Epithelial cell of proximal tubule (primary cell): ENCODE data around the gene PLXNA4. TPM values are rescaled to one million over a fixed set of nuclear protein-coding genes. Genes with fewer than 3 reads are reported as not detected.

Source experiments
- DNase-seq: peaks from one replicate; pipeline ENCODE4 v3.0.0-alpha.2; 2011; ENCODE audit warnings: low read depth
- H3K4me3 ChIP-seq: 2 replicates; pipeline ENCODE4 v1.5.1; 2011; ENCODE audit warnings: low read depth, mild to moderate bottlenecking, low read length
- total RNA-seq: library from RNA; depleted of rRNA; stranded (reverse); fragments of >200 nt; gene quantifications from 2 replicates; pipeline ENCODE4 v1.2.3, GENCODE V29; 2015
- TF ChIP-seq, protein P1 (sequence below): conservative IDR thresholded peaks from 2 replicates; pipeline ENCODE4 v1.5.1; 2012; ENCODE audit warnings: low read depth, mild to moderate bottlenecking, low read length

Gene PLXNA4
- total RNA-seq, 1 donor from 2014 or later: not detected

DNA sequence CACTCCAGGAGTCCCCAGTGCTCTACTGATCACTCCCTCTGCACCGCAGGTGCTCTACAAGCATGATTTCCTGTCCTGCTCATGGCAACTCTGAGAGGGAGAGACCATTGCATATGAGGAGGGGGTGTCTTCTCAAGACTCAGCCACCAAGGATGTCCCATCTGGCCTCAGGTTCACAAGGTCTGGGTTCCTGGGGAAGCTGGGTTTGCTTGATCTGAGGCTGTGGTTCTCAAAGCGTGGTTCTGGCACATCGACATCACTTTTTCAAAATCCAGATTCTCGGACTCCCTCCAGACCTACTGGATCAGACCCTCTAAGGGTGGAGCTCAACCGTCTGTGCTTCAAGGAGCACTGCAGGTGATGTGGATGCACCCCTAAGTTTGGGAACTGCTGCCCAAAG is 247.5 kb downstream of the PLXNA4 start:
- H3K4me3 ChIP-seq: no peak overlapping the region
- no peak for DNase-seq
- TF ChIP-seq, protein P1, sequence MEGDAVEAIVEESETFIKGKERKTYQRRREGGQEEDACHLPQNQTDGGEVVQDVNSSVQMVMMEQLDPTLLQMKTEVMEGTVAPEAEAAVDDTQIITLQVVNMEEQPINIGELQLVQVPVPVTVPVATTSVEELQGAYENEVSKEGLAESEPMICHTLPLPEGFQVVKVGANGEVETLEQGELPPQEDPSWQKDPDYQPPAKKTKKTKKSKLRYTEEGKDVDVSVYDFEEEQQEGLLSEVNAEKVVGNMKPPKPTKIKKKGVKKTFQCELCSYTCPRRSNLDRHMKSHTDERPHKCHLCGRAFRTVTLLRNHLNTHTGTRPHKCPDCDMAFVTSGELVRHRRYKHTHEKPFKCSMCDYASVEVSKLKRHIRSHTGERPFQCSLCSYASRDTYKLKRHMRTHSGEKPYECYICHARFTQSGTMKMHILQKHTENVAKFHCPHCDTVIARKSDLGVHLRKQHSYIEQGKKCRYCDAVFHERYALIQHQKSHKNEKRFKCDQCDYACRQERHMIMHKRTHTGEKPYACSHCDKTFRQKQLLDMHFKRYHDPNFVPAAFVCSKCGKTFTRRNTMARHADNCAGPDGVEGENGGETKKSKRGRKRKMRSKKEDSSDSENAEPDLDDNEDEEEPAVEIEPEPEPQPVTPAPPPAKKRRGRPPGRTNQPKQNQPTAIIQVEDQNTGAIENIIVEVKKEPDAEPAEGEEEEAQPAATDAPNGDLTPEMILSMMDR: no peak

DNA sequence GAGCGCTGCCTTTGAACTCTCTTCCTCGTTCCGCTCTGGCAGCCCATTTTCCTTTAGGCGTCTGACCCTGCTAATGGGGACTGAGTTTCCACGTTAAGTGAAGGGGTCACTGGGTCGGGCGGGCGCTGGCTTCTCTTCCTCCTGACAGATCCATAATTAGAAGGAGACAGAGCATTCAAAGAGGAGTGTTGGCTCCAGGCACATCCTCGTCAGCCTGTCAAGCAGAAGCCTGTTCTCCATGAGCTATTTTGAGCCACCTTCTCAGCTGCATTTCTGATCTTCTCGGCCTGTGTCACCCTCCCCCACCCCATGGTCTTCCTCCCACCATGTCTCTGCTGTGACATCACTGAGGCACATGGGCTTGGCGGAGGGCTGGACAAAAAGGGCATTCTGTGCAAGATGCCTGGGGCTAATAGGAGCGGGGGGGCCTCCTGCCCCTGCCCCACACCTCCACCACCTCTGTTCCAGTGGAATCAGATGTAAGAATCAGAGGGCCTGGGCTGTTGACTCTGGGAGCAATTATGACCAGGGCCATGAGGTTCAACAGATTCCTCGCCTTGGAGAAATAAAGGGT is 248.1 kb downstream of the PLXNA4 start:
- TF ChIP-seq, protein P1: no peak
- no peak overlapping the region for H3K4me3 ChIP-seq

DNA sequence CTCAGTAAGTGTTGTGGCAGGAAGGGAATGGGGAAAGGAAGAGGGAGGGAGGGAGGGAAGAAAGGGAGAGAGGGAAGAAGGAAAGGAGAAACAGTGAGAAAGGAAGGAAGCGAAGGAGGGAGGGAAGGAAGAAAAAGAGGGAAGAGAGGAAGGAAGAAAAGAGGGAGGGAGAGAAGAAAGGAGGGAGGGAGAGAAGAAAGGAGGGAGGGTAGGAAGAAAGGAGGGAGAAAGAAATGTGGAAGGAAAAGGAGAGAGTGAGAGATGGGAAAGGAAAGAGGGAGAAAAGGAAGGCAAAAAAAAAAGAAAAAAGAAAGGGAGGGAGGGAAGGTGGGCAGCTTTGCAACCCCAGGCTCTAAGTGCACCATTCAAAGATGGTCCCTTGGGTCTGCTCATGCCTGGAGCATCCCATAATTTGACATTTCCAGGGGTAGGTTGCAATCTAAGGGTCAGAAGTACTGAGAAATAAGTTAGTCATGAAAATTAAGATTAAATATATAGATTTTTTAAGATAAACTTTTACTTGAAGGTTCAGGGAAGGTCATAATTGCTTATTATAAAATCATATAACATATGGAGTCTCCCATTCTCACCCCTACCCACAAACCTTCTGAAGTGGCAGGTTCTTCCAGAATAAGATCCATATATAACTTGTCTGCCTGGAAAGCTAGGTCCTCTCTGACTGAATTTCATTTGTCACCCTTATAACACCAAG is 249.2 kb downstream of the PLXNA4 start:
- DNase-seq: no peak
- H3K4me3 ChIP-seq: no peak overlapping the region
- TF ChIP-seq, protein P1: no peak

More for the DNA sequence above, 248.1 kb downstream of the PLXNA4 start:
- no peak for DNase-seq

DNA sequence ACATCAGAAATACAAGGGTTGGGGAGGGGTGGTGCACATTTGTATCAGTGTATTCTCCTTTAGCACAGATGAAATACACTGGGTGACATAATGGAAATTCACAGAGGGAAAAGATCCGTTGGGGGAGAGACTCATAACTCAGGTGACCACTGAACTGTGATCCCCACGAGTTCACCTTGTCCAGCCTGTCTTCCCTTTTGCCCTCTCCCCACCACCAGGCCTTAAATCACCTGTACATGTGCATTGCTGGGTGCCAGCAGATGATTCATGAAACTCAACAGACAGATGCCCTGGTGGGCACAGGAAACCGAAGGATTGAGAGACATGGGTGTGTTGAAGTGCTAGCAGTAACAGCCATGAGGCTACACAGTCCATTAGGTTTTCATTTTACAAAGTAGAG is 253.3 kb downstream of the PLXNA4 start:
- TF ChIP-seq, protein P1: no peak
- no peak overlapping the region for H3K4me3 ChIP-seq
- no peak for DNase-seq

DNA sequence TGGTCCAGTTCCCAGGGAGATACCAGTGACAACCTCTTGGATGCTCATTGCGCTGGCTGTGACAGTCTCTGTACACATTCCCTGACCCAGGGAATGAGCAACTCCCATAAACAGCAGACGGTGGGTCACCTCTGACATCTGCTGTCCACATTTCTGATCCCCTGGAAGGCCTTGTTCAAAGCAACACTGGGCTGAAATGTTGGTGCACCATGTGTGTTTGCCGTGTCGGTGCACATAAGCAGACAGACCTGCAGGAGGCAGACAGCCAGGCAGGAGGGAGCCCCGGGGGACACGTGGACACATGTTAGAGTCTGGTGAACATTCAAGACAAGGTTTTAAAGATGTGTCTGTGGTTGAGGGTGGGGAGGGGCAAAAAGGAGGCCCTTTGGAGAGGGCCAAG is 254.9 kb downstream of the PLXNA4 start:
- TF ChIP-seq, protein P1: peak; percentile 5

DNA sequence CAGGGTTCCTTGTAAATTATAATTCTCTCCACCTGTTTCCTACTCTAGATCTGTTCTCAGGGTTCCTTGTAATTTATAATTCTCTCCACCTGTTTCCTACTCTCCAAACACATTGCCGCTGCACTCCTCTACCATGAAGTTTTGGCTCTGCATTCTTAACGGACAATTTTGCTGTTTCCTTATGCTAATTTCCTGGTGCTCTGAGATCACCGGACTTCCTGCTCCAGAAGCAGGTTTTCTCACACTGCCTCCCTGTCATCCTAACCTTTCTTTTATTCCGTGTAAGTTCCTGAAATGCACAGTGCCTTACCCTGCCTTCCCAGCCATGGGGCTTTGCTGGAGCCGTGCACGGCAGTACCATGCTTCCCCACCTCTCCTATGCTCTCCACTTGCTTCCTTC is 256.8 kb downstream of the PLXNA4 start:
- H3K4me3 ChIP-seq: no peak overlapping the region
- no peak for DNase-seq
- TF ChIP-seq, protein P1: no peak

More for the DNA sequence above, 254.9 kb downstream of the PLXNA4 start:
- DNase-seq: no peak
- H3K4me3 ChIP-seq: no peak overlapping the region
